ENCODE results near the gene TRAF1.

- TF ChIP-seq GATA3 (IDR thresholded peaks at IDR 0.05; ENCODE audit: low read depth, low read length) (no peak), GATA2 (IDR thresholded peaks at IDR 0.05; ENCODE audit: low read depth, low read length) (no peak)
These were observed 15.2 kb downstream of the TRAF1 start for GRCh38 chr9:120911295-120911837.
